ENCODE measurements around the gene DNAJC4. TPM values are rescaled to one million over a fixed set of nuclear protein-coding genes. Genes with fewer than 3 reads are reported as not detected.

Gene DNAJC4
- total RNA-seq (2014; rRNA removed; shearing (Covaris generic); ENCODE audit: low replicate concordance) = 1.6 and 3.5 TPM in 2 replicates

- Histone ChIP-seq H3K9me3 (no peaks in the 10 kb centered on the region), H3K4me3 (peak within 1 kb of the TSS; percentile 38), H3K36me3 (peaks cover 3% of the 10 kb centered on the region; the same call in 1 of the 2 replicates), H3K27me3 (no peaks in the 10 kb centered on the region)
- peak; percentile 60 for DNase-seq
Measured at GRCh38 chr11:64230171-64230984, at the start of gene DNAJC4. DNAJC4 (plus strand) TSS chr11:64230548; CDS start chr11:64230855, 307 bp downstream.

- no peak for DNase-seq
- H3K27me3 ChIP-seq = no peaks in the 10 kb centered on the region
- H3K9me3 ChIP-seq = no peaks in the 10 kb centered on the region
- no peaks in the 10 kb centered on the region; the same call in 1 of the 2 replicates for H3K36me3 ChIP-seq
- no peak overlapping the region for H3K4me3 ChIP-seq
Measured at GRCh38 chr11:64180891-64181290, 49.5 kb upstream of the DNAJC4 start.

GRCh38 chr11:64181506-64182411, 48.6 kb upstream of the DNAJC4 start:
- DNase-seq = peak; percentile 94
- Histone ChIP-seq H3K27me3 (no peaks in the 10 kb centered on the region), H3K4me3 (peak overlapping the region; percentile 9), H3K9me3 (no peaks in the 10 kb centered on the region), H3K36me3 (peaks cover 1% of the 10 kb centered on the region; the same call in 1 of the 2 replicates)

- Histone ChIP-seq H3K27me3 (no peaks in the 10 kb centered on the region), H3K4me3 (peak overlapping the region; percentile 9; the same call in 1 of the 2 replicates), H3K36me3 (peaks cover 10% of the 10 kb centered on the region), H3K9me3 (no peaks in the 10 kb centered on the region)
- DNase-seq = no peak
Measured at GRCh38 chr11:64183890-64184289, 46.5 kb upstream of the DNAJC4 start.

- Histone ChIP-seq H3K27me3 (no peaks in the 10 kb centered on the region), H3K9me3 (no peaks in the 10 kb centered on the region), H3K4me3 (peak overlapping the region; percentile 80), H3K36me3 (peaks cover 18% of the 10 kb centered on the region)
- DNase-seq = peak; percentile 85
Measured at GRCh38 chr11:64185175-64185692, 45.1 kb upstream of the DNAJC4 start.

GRCh38 chr11:64185693-64186491, 44.5 kb upstream of the DNAJC4 start, which contains the start of gene STIP1:
STIP1 (plus strand) TSS chr11:64186171; CDS start chr11:64186262, 91 bp downstream.
- H3K27me3 ChIP-seq = no peaks in the 10 kb centered on the region
- peak within 1 kb of the TSS; percentile 80 for H3K4me3 ChIP-seq
- H3K36me3 ChIP-seq = peaks cover 23% of the 10 kb centered on the region
- peak; percentile 99 for DNase-seq
- H3K9me3 ChIP-seq = no peaks in the 10 kb centered on the region

GRCh38 chr11:64186492-64187165, 43.7 kb upstream of the DNAJC4 start:
- Histone ChIP-seq H3K36me3 (peaks cover 23% of the 10 kb centered on the region), H3K4me3 (no peak overlapping the region), H3K27me3 (no peaks in the 10 kb centered on the region), H3K9me3 (no peaks in the 10 kb centered on the region)
- DNase-seq = no peak

- H3K36me3 ChIP-seq = peaks cover 78% of the 10 kb centered on the region
- H3K4me3 ChIP-seq = no peak overlapping the region
- DNase-seq = no peak
- H3K27me3 ChIP-seq = no peaks in the 10 kb centered on the region
- no peaks in the 10 kb centered on the region for H3K9me3 ChIP-seq
Measured at GRCh38 chr11:64192434-64192833, 37.9 kb upstream of the DNAJC4 start.

- Histone ChIP-seq H3K4me3 (no peak overlapping the region), H3K9me3 (no peaks in the 10 kb centered on the region), H3K36me3 (peaks cover 85% of the 10 kb centered on the region), H3K27me3 (no peaks in the 10 kb centered on the region)
- DNase-seq = no peak
Measured at GRCh38 chr11:64196626-64197025, 33.7 kb upstream of the DNAJC4 start.

- Histone ChIP-seq H3K36me3 (peaks cover 81% of the 10 kb centered on the region), H3K4me3 (no peak overlapping the region), H3K27me3 (no peaks in the 10 kb centered on the region), H3K9me3 (no peaks in the 10 kb centered on the region)
- DNase-seq = no peak
Measured at GRCh38 chr11:64198511-64198910, 31.8 kb upstream of the DNAJC4 start.

GRCh38 chr11:64201543-64201942, 28.8 kb upstream of the DNAJC4 start:
- Histone ChIP-seq H3K36me3 (peaks cover 81% of the 10 kb centered on the region), H3K27me3 (no peaks in the 10 kb centered on the region), H3K9me3 (no peaks in the 10 kb centered on the region), H3K4me3 (no peak overlapping the region)
- DNase-seq = no peak

GRCh38 chr11:64202992-64203391, 27.4 kb upstream of the DNAJC4 start:
- peaks cover 75% of the 10 kb centered on the region for H3K36me3 ChIP-seq
- DNase-seq = no peak
- H3K27me3 ChIP-seq = no peaks in the 10 kb centered on the region
- H3K9me3 ChIP-seq = no peaks in the 10 kb centered on the region
- H3K4me3 ChIP-seq = no peak overlapping the region

GRCh38 chr11:64203421-64204079, 26.8 kb upstream of the DNAJC4 start:
- peaks cover 70% of the 10 kb centered on the region for H3K36me3 ChIP-seq
- no peaks in the 10 kb centered on the region for H3K9me3 ChIP-seq
- no peaks in the 10 kb centered on the region for H3K27me3 ChIP-seq
- no peak overlapping the region for H3K4me3 ChIP-seq
- no peak for DNase-seq

- DNase-seq = no peak
- H3K36me3 ChIP-seq = peaks cover 65% of the 10 kb centered on the region
- no peaks in the 10 kb centered on the region for H3K27me3 ChIP-seq
- H3K9me3 ChIP-seq = no peaks in the 10 kb centered on the region
- H3K4me3 ChIP-seq = no peak overlapping the region
Measured at GRCh38 chr11:64204080-64204440, 26.3 kb upstream of the DNAJC4 start.

GRCh38 chr11:64204464-64204989, 25.8 kb upstream of the DNAJC4 start:
- H3K9me3 ChIP-seq = no peaks in the 10 kb centered on the region
- peak; percentile 76 for DNase-seq
- H3K27me3 ChIP-seq = no peaks in the 10 kb centered on the region
- no peak overlapping the region for H3K4me3 ChIP-seq
- peaks cover 65% of the 10 kb centered on the region for H3K36me3 ChIP-seq
